C1 segment of cervical spinal cord (tissue), 14 donors: ENCODE data around the gene EPSTI1.
A peak's percentile ranks its signal among the peaks of the same experiment; 100 is the strongest.
"Not testable (repeated sequence)": the region's sequence is repeated elsewhere in the genome, so short reads cannot be mapped to it uniquely, and the experiment has no call there.

Source experiments
- DNase-seq, 14 donors: peaks; one replicate each; lab custom pipeline; 2025; lab: John Stamatoyannopoulos, UW

The EPSTI1 gene

DNA sequence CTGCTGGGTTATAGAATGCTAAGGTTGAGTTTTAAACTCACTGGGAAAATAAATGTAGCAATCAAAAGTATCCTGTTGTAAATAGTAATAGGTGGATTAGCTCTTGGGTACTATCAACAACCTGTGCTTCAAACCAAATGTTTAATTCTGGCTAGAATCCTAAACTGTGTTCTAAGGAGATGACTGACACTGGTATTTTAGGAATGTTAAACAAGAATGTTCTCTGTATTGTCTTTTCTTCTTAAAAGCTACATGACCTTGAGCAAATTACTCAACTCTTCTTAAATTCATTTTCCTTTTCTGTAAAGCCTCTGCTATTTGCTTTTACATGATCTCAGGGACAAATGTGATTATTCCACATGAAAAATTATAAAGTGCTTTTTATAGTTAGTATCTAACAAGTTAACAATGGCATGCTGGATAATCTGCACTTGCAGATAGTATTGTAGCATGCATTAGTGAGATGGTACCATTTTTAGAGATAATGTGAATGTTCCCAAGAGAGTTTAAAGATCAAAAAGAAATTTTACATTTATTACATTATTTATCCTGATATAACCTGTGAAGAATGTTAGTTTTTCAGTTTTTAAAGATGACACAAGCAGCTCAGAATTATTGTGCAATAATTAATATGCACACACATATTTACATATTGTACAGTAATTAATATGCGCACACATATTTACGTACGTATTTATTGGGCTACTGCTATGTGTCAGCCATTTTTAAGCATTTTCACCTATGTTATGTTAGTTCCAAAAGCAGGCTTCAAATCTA lies 13.6 kb upstream of the EPSTI1 start:
- DNase-seq: no peak

GRCh38 chr13:43003729-43004128 lies 11.7 kb upstream of the EPSTI1 start:
- no peak for DNase-seq

DNA sequence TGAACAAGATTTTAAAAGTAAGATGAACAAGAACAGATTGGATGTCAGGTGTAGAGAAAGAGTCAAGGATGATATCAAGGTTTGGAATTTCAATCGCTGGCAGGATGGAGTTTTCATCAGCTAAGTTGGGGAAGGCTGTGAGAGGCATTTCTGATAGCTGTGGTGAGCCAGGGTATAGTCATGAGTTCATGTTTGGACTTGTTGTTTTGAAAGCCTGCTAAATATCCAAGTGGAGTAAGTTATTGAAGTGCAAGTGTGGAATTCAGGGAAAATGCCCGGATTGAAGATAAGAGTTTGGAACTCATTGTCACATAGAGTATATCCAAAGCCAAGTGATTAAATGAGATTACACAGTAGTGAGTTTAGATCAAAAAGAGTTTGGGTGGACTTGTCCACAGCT lies 11.0 kb upstream of the EPSTI1 start:
- no peak for DNase-seq

DNA sequence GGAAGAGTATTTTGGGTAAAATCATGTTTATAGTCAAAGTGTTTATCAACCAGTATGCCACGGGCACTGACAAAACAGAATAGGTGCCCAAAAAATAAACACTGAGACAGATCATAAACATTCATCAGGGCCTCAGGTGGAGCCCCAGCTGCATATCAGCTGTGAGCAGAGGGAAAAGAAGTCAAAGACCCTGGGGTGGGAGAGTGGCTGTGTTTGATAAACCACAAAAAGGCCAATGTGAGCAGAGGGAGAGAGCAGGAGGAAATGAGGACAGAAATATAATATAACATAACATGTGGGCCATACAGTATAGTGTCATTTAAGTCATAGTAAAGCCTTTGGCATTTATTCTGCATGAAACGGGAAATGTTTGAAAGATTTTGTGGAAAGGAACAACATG lies 10.0 kb upstream of the EPSTI1 start:
- DNase-seq: no peak

DNA sequence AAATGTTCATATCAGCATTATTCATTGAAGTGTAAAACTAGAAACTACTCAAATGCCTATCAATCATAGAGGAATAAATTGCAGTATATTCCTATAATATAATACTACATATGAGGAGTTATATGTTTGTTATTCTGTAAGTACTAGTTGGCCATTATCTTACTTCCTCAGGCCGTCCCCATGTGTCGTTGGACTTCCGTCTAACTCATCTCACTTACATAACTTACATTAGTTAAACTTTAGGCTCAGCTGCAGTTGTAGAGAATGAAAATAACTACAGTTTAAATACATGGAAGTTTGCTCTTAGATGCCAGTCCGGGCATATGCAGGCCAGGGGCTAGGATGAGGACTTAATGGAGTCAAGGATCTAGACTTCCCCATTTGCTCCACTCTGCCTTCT lies 8.6 kb upstream of the EPSTI1 start:
- DNase-seq: no peak

- DNase-seq: no peak
These were observed 7.5 kb upstream of the EPSTI1 start for GRCh38 chr13:42999491-42999890.

DNA sequence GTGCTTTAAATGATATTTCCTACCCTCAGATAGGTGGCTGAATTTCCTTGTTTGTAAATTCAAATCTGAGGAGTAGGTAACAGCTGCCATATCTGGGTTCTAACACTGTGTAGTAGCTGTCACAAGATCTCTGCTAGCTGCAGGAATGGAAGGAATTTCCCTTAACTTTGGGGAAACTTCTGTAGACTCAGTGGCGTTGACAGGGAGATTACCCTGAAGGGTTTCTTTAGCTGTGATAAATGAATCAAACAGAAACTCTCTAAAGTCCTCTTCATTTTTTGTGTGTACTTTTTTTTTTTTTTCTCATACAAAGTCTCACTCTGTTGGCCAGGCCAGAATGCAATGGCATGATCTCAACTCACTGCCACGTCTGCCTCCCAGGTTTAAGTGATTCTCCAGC lies 5.3 kb upstream of the EPSTI1 start:
- DNase-seq: no peak

DNA sequence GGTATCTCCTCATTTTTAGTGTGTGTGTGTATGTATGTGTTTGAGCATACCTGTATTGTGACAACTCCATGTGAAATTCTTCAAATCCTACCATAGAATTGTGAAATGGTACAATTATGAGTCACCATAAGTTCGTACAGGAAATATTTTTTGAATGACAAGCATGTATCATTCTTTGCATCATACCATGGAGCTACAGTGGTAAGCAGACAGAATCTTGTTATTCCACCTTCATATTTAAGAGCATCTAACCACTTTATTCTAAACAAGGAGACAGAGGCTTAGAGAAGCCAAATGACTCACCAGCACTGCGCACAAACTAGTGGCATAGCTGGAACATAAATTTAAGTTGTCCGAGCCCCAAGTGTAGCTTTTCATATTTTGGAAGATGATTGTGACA lies 4.5 kb upstream of the EPSTI1 start:
- DNase-seq: no peak

GRCh38 chr13:42994878-42995277 lies 2.8 kb upstream of the EPSTI1 start:
- no peak for DNase-seq

GRCh38 chr13:42992764-42993122 lies 702 bp upstream of the EPSTI1 start:
- no peak for DNase-seq

GRCh38 chr13:42991233-42991897 lies 676 bp downstream of the EPSTI1 start:
- not testable (repeated sequence) for DNase-seq

- no peak for DNase-seq
These were observed 1.5 kb downstream of the EPSTI1 start for GRCh38 chr13:42990291-42991232.

- DNase-seq: no peak
These were observed 5.9 kb downstream of the EPSTI1 start for GRCh38 chr13:42986176-42986574.

DNA sequence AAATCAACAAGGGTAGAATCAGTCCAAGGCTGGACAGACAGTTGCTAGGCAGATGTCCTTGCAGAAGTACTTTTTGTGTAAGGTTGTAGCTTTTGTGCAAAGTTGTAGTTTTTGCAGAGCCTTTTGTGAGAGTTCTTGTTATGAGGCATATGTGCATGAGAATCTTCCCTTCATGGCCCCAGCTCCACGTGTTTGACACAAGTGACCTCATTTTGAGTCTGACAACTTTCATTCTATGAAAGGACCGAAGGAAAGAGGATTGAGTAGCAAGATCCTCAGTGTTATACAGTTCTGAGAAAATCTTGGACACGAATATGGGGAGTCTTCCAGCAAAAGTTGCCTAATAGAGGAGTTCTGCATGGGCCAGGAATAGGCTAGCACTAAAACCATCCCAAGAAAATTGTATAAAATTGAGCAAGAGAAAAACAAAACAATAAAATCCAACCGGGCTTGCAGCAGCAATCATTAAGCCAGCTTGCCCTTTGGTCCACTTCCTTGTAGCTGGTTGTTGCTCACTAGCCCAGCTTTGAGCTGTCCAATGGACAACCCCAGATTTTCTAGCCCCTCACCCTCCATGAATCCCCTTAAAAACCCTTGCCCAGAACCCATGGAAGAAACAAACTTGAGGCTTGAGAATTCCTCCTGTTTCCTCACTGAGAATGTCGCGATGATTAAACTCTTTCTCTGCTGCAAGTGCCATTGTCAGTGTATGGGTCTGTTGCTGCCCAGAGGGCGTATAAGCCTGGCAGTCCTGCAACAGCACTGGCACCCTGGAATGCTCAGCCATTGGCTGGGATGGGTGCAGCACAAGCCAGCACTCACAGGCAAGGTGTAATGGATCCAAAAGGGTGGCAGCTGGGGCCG lies 6.5 kb downstream of the EPSTI1 start:
- DNase-seq: peak in 1 of 14 donors; percentile 15

DNA sequence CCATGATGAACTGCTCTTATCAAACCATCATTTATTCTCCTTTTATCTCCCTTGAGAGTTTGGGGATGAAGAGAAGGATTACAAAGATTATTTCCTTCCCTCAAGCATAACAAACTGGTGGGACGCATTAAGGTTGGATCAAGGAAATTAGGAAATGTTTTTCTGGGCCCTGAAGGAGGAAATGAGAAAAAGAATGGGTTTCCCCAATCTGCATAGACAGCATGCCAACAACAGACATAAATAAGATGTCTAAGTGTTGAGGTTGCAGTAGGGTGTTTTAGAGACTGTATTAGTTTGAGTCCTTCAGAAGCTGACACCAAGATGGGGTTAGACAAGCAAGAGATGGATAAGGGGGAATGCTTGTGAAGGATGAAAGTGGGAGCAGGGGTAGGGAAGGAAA lies 7.3 kb downstream of the EPSTI1 start:
- no peak for DNase-seq

DNA sequence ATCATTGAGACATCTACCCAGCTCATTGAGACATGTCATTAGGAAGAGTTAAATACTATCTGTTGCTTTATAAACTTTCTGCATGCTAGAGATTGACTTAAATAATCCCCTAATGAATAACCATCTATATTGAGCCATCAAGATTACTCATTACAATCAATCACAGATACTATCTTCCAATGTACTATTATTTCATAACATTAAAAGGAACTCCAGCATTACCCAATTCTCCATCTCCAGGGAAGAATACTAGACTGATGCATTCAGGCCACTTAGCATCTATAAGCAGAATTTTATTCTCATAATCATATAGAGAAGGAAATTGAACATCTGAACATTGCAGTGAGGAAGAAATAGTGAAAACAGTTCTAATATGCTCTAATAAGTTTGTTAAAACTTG lies 8.0 kb downstream of the EPSTI1 start:
- DNase-seq: no peak

DNA sequence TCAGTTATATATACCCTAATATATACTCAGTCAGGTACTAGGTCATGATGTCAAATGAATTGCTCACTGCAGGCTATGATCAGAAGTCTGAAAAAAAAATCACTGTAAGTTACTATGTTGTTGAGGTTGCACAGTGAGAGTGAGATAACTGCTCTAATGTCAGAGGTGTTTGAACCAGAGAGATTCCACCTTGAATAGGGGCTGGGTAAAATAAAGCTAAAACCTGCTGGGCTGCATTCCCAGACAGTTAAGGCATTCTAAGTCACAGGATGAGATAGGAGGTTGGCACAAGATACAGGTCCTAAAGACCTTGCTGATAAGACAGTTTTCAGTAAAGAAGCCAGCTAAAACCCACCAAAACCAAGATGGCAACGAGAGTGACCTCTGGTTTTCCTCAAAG lies 10.2 kb downstream of the EPSTI1 start:
- DNase-seq: no peak

DNA sequence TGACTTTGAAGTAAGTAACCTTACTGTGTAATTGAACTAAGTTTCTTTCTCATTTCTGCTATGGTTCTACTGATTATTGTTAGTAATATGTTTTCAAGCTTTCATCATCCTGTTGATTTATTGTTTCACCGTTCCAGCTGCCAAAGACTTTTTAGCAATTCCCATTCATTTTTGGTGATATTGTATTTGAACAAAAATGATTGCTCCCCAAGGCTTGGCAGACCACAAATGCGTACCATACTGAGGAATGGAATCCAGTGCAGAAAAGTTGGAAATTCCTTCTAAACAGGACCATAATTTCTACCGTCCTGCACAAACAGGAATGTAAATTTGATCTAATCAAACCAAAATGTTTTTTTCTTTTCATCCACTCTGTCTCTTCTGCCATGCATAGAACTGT lies 10.7 kb downstream of the EPSTI1 start:
- no peak for DNase-seq

DNA sequence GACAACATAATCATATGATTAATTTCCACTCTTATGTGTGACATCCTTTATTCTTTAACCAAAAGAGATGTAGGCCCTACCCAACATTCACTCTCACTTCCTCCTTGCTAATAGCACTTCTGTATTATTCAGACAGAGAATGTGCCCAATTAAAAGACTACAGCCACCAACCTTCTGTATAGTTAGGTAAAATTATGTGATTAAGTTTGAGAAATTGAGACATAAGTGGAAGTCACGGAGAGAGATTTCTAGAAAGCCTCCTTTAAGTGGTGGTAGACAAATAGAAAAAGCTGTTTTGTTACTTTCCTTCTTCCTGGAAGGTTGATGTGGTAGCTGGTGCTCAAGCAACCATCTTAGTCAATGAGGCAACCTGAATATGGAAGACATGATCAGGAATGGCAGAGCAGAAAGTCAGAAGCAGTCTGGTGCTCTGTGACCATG lies 14.8 kb downstream of the EPSTI1 start:
- no peak for DNase-seq

DNA sequence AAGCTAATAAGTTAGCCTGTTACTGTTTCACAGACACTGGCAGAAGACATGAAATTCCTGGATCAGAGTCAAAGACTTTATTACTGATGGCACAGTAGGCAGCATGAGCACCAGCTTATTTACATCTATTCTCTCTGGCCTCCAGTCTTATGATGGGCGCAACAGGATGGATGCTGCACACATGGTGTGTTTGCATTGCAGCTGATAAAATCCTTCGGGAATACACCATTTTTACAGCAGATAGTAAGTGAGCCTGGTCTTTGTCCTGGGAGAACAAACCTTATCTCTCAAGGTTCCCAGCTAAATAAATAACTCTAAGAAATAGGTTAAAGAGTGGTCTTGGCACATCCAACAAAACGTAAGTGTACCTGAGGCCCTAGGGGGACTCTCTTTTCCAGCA lies 16.0 kb downstream of the EPSTI1 start:
- no peak for DNase-seq

DNA sequence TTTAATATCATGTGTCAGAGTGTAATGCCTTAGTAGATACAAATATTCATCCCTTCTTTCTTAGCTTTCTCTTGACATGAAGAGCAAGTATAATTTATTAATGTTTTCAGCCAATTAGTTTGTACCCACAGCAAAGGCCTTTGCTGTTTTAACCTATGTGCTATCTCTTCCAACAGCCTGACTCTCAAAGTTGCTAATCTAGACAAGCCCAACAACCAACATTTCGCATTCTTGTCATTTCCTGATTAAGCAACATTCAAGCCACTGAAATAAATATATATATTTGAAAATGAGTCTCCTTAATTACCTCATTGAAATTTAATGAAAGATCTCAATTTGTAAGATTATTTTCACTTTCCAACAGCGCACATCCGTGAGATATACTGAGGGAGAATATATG lies 18.5 kb downstream of the EPSTI1 start:
- DNase-seq: no peak
